H1 (cell line): ENCODE measurements around the gene ASGR2. TPM values are rescaled to one million over a fixed set of nuclear protein-coding genes. Genes with fewer than 3 reads are reported as not detected.

Experiments used
- CREB1 ChIP-seq: IDR thresholded peaks from 2 replicates; pipeline ENCODE4 v1.6.1; 2012; ENCODE audit warnings: inconsistent platforms
- FOSL1 ChIP-seq: IDR thresholded peaks from 2 replicates; pipeline ENCODE4 v1.6.1; 2011; ENCODE audit warnings: mild to moderate bottlenecking, low read depth, low read length, moderate library complexity; ENCODE audit not compliant: insufficient read depth
- POU5F1 ChIP-seq: IDR thresholded peaks from 2 replicates; pipeline ENCODE4 v1.6.1; 2011; ENCODE audit warnings: low read depth, mild to moderate bottlenecking, low read length, moderate library complexity
- SP2 ChIP-seq: IDR thresholded peaks from 2 replicates; pipeline ENCODE4 v1.6.1; 2012; ENCODE audit warnings: mild to moderate bottlenecking, low read length, inconsistent platforms
- polyA plus RNA-seq, 7 experiments: library from polyadenylated mRNA; depleted of rRNA in 3 of 7; stranded (reverse) in 5 of 7; unstranded in 2 of 7; fragments of >200 nt in 5 of 7; fragments of 200-250 nt in 2 of 7; gene quantifications; 1 replicate in 5 of 7; 2 replicates in 1 of 7; 4 replicates in 1 of 7; pipeline versions ENCODE4 v1.2.1 to v1.2.3, GENCODE V29; 2011 to 2013; ENCODE audit warnings: missing spikeins in 2 of 7, mixed read lengths in 2 of 7
- total RNA-seq: library from RNA; stranded (reverse); fragmentation: NEBNext Ultra II Directional; extraction: Animal tissue kit (Norgen Biotek cat#: 25700); gene quantifications from 2 replicates; pipeline ENCODE4 v1.2.1, GENCODE V29; 2021
- TF ChIP-seq, protein P1 (sequence below): fragments of 300-600 bp; sonication (generic); IDR thresholded peaks from 2 replicates; pipeline ENCODE4 v1.7.1; 2012; ENCODE audit warnings: low read length, moderate library complexity, mild to moderate bottlenecking, inconsistent platforms; ENCODE audit not compliant: insufficient replicate concordance
- TF ChIP-seq, protein P2 (sequence below): IDR thresholded peaks from 2 replicates; pipeline ENCODE4 v1.6.1; 2012; ENCODE audit warnings: inconsistent platforms
- TF ChIP-seq, protein P3 (sequence below), 3 experiments: IDR thresholded peaks; 1 replicate in 2 of 3; 2 replicates in 1 of 3; pipeline versions ENCODE4 v1.5.1 to v1.6.1; 2011; ENCODE audit warnings: low read length in 3 of 3, mild to moderate bottlenecking in 3 of 3, inconsistent platforms in 2 of 3, low read depth in 1 of 3, moderate library complexity in 1 of 3; ENCODE audit not compliant: insufficient read depth in 1 of 3; ENCODE audit errors: control extremely low read depth in 1 of 3

The ASGR2 gene
- total and polyA plus RNA-seq, 2 of the 8 experiments (the other 6 are each of a cell fraction or from before 2014, with no cell fraction given), result 0.91 TPM; not detected in 1

- no peak for TF ChIP-seq FOSL1
- no peak for TF ChIP-seq CREB1
- TF ChIP-seq, protein P1, sequence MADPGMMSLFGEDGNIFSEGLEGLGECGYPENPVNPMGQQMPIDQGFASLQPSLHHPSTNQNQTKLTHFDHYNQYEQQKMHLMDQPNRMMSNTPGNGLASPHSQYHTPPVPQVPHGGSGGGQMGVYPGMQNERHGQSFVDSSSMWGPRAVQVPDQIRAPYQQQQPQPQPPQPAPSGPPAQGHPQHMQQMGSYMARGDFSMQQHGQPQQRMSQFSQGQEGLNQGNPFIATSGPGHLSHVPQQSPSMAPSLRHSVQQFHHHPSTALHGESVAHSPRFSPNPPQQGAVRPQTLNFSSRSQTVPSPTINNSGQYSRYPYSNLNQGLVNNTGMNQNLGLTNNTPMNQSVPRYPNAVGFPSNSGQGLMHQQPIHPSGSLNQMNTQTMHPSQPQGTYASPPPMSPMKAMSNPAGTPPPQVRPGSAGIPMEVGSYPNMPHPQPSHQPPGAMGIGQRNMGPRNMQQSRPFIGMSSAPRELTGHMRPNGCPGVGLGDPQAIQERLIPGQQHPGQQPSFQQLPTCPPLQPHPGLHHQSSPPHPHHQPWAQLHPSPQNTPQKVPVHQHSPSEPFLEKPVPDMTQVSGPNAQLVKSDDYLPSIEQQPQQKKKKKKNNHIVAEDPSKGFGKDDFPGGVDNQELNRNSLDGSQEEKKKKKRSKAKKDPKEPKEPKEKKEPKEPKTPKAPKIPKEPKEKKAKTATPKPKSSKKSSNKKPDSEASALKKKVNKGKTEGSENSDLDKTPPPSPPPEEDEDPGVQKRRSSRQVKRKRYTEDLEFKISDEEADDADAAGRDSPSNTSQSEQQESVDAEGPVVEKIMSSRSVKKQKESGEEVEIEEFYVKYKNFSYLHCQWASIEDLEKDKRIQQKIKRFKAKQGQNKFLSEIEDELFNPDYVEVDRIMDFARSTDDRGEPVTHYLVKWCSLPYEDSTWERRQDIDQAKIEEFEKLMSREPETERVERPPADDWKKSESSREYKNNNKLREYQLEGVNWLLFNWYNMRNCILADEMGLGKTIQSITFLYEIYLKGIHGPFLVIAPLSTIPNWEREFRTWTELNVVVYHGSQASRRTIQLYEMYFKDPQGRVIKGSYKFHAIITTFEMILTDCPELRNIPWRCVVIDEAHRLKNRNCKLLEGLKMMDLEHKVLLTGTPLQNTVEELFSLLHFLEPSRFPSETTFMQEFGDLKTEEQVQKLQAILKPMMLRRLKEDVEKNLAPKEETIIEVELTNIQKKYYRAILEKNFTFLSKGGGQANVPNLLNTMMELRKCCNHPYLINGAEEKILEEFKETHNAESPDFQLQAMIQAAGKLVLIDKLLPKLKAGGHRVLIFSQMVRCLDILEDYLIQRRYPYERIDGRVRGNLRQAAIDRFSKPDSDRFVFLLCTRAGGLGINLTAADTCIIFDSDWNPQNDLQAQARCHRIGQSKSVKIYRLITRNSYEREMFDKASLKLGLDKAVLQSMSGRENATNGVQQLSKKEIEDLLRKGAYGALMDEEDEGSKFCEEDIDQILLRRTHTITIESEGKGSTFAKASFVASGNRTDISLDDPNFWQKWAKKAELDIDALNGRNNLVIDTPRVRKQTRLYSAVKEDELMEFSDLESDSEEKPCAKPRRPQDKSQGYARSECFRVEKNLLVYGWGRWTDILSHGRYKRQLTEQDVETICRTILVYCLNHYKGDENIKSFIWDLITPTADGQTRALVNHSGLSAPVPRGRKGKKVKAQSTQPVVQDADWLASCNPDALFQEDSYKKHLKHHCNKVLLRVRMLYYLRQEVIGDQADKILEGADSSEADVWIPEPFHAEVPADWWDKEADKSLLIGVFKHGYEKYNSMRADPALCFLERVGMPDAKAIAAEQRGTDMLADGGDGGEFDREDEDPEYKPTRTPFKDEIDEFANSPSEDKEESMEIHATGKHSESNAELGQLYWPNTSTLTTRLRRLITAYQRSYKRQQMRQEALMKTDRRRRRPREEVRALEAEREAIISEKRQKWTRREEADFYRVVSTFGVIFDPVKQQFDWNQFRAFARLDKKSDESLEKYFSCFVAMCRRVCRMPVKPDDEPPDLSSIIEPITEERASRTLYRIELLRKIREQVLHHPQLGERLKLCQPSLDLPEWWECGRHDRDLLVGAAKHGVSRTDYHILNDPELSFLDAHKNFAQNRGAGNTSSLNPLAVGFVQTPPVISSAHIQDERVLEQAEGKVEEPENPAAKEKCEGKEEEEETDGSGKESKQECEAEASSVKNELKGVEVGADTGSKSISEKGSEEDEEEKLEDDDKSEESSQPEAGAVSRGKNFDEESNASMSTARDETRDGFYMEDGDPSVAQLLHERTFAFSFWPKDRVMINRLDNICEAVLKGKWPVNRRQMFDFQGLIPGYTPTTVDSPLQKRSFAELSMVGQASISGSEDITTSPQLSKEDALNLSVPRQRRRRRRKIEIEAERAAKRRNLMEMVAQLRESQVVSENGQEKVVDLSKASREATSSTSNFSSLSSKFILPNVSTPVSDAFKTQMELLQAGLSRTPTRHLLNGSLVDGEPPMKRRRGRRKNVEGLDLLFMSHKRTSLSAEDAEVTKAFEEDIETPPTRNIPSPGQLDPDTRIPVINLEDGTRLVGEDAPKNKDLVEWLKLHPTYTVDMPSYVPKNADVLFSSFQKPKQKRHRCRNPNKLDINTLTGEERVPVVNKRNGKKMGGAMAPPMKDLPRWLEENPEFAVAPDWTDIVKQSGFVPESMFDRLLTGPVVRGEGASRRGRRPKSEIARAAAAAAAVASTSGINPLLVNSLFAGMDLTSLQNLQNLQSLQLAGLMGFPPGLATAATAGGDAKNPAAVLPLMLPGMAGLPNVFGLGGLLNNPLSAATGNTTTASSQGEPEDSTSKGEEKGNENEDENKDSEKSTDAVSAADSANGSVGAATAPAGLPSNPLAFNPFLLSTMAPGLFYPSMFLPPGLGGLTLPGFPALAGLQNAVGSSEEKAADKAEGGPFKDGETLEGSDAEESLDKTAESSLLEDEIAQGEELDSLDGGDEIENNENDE, result no peak
- TF ChIP-seq POU5F1, result no peak
- TF ChIP-seq, protein P2, sequence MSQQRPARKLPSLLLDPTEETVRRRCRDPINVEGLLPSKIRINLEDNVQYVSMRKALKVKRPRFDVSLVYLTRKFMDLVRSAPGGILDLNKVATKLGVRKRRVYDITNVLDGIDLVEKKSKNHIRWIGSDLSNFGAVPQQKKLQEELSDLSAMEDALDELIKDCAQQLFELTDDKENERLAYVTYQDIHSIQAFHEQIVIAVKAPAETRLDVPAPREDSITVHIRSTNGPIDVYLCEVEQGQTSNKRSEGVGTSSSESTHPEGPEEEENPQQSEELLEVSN, result no peak
- no peak for TF ChIP-seq SP2
- TF ChIP-seq, protein P3, sequence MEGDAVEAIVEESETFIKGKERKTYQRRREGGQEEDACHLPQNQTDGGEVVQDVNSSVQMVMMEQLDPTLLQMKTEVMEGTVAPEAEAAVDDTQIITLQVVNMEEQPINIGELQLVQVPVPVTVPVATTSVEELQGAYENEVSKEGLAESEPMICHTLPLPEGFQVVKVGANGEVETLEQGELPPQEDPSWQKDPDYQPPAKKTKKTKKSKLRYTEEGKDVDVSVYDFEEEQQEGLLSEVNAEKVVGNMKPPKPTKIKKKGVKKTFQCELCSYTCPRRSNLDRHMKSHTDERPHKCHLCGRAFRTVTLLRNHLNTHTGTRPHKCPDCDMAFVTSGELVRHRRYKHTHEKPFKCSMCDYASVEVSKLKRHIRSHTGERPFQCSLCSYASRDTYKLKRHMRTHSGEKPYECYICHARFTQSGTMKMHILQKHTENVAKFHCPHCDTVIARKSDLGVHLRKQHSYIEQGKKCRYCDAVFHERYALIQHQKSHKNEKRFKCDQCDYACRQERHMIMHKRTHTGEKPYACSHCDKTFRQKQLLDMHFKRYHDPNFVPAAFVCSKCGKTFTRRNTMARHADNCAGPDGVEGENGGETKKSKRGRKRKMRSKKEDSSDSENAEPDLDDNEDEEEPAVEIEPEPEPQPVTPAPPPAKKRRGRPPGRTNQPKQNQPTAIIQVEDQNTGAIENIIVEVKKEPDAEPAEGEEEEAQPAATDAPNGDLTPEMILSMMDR (IDR thresholded peaks at IDR 0.05; ENCODE audit: control extremely low read depth in 1 of 3, insufficient read depth in 1 of 3, low read depth in 1 of 3, low read length in 3 of 3), result no peak
These were observed 36.6 kb downstream of the ASGR2 start (continued) for GRCh38 chr17:7077911-7078546.
